Measurements from ENCODE around the gene AKAP13.

- TF ChIP-seq POLR2A (IDR thresholded peaks at IDR 0.05) (no peak), CTCF (IDR thresholded peaks at IDR 0.05) (no peak)
Measured at GRCh38 chr15:85652457-85652856, 272.1 kb downstream of the AKAP13 start.
